K562 (cell line): Measurements from ENCODE around the gene PDE6D. TPM values are rescaled to one million over a fixed set of nuclear protein-coding genes. Genes with fewer than 3 reads are reported as not detected.
A peak's percentile ranks its signal among the peaks of the same experiment; 100 is the strongest.

Experiments used
- ARID4B ChIP-seq: sonication (generic); formaldehyde crosslinking; IDR thresholded peaks from 2 replicates; pipeline ENCODE4 v1.8.0; 2022; ENCODE audit warnings: mild to moderate bottlenecking, missing genetic modification reagents
- CBX8 ChIP-seq: fragments of 200-600 bp; sonication (generic); IDR thresholded peaks from 2 replicates; pipeline ENCODE4 v1.6.1; 2012; ENCODE audit warnings: borderline replicate concordance, mixed run types, low read depth, mild to moderate bottlenecking, moderate library complexity, mixed read lengths, low read length, control low read depth, inconsistent platforms; ENCODE audit not compliant: poor library complexity, severe bottlenecking; ENCODE audit errors: extremely low read depth
- DLX4 ChIP-seq: fragments of 250-450 bp; sonication (Bioruptor Pico); IDR thresholded peaks from 2 replicates; pipeline ENCODE4 v1.6.1; 2021; ENCODE audit warnings: mild to moderate bottlenecking
- ETV1 ChIP-seq: fragments of 450-650 bp; conservative IDR thresholded peaks from 2 replicates; pipeline ENCODE4 v1.6.1; 2016; ENCODE audit warnings: missing genetic modification characterization, control low read depth, low read depth, missing compliant biosample characterization
- FOSL1 ChIP-seq: fragments of 200-800 bp; sonication (Bioruptor generic); conservative IDR thresholded peaks from 2 replicates; pipeline ENCODE4 v1.6.1; 2016; ENCODE audit warnings: missing genetic modification characterization, missing compliant biosample characterization
- HNRNPUL1 ChIP-seq: fragments of 200-400 bp; formaldehyde crosslinking; IDR thresholded peaks from 2 replicates; pipeline ENCODE4 v1.6.1; 2017; ENCODE audit warnings: low read length
- MCM3 ChIP-seq: fragments of 450-650 bp; IDR thresholded peaks from 2 replicates; pipeline ENCODE4 v1.6.1; 2016
- MXI1 ChIP-seq: IDR thresholded peaks from 2 replicates; pipeline ENCODE4 v1.6.1; 2011; ENCODE audit warnings: low read depth, mild to moderate bottlenecking, improper control_type of control experiment, low read length
- NR3C1 ChIP-seq: sonication (generic); formaldehyde crosslinking; IDR thresholded peaks from 2 replicates; pipeline ENCODE4 v1.8.1; 2022; ENCODE audit warnings: missing genetic modification reagents
- PHB ChIP-seq: fragments of 250-450 bp; sonication (Bioruptor Pico); IDR thresholded peaks from 2 replicates; pipeline ENCODE4 v1.5.0; 2021
- PHF8 ChIP-seq: fragments of 200-600 bp; sonication (generic); IDR thresholded peaks from 2 replicates; pipeline ENCODE4 v1.6.1; 2012; ENCODE audit warnings: mixed run types, mild to moderate bottlenecking, inconsistent platforms, low read length, moderate library complexity, borderline replicate concordance
- RBM15 ChIP-seq: fragments of 200-400 bp; formaldehyde crosslinking; IDR thresholded peaks from 2 replicates; pipeline ENCODE4 v1.6.1; 2018; ENCODE audit warnings: mild to moderate bottlenecking, low read length, moderate library complexity; ENCODE audit not compliant: insufficient read depth
- SREBF2 ChIP-seq: sonication (generic); formaldehyde crosslinking; IDR thresholded peaks from 2 replicates; pipeline ENCODE4 v1.4.0; 2020; ENCODE audit warnings: mild to moderate bottlenecking, missing genetic modification reagents
- SRSF7 ChIP-seq: fragments of 200-400 bp; formaldehyde crosslinking; optimal IDR thresholded peaks from 2 replicates; pipeline ENCODE3; 2017; ENCODE audit warnings: mild to moderate bottlenecking, low read depth, low read length
- STAG1 ChIP-seq: sonication (generic); formaldehyde crosslinking; IDR thresholded peaks from 2 replicates; pipeline ENCODE4 v1.5.0; 2020; ENCODE audit warnings: missing genetic modification reagents, borderline replicate concordance
- TAF7 ChIP-seq: fragments of 450-650 bp; IDR thresholded peaks from 2 replicates; pipeline ENCODE4 v1.6.1; 2016; ENCODE audit warnings: missing genetic modification characterization, missing compliant biosample characterization
- ZNF3 ChIP-seq: fragments of 250-450 bp; sonication (Bioruptor Pico); IDR thresholded peaks from 2 replicates; pipeline ENCODE4 v1.5.0; 2021; ENCODE audit warnings: mild to moderate bottlenecking, moderate library complexity
- ZNF561 ChIP-seq: fragments of 450-650 bp; formaldehyde crosslinking; conservative IDR thresholded peaks from 2 replicates; pipeline ENCODE4 v1.4.0; 2020; ENCODE audit warnings: mild to moderate bottlenecking, moderate library complexity
- ZNF639 ChIP-seq, 2 experiments: fragments of 200-800 bp in 1 of 2; sonication (Bioruptor generic) in 1 of 2; sonication (generic) in 1 of 2; formaldehyde crosslinking in 1 of 2; IDR thresholded peaks in 1 of 2; conservative IDR thresholded peaks in 1 of 2; 2 replicates each; pipeline versions ENCODE4 v1.5.0 to v1.6.1; 2016 to 2020; ENCODE audit warnings: missing compliant biosample characterization in 1 of 2, missing genetic modification characterization in 1 of 2, missing genetic modification reagents in 1 of 2
- ZNF764 ChIP-seq: fragments of 250-450 bp; sonication (Bioruptor Pico); IDR thresholded peaks from 2 replicates; pipeline ENCODE4 v1.4.0; 2020; ENCODE audit warnings: low read depth, mild to moderate bottlenecking, moderate library complexity
- polyA plus RNA-seq, 8 experiments: library from polyadenylated mRNA; depleted of rRNA in 4 of 8; stranded (reverse) in 5 of 8; unstranded in 3 of 8; fragments of >200 nt; fragmentation: Nextera tagmentation in 2 of 8; fragmentation: Illumina TruSeq in 1 of 8; extraction: Ambion mirVana in 2 of 8; extraction: Trizol in 1 of 8; gene quantifications; 2 replicates each; pipeline versions ENCODE4 v1.2.1 to v1.2.3, GENCODE V29; 2011 to 2014; ENCODE audit warnings: inconsistent platforms in 1 of 8, missing spikeins in 1 of 8
- total RNA-seq, 7 experiments: library from RNA; depleted of rRNA in 6 of 7; stranded (reverse); fragments of >200 nt in 6 of 7; fragmentation: Illumina TruSeq in 2 of 7; extraction: Trizol in 2 of 7; gene quantifications; 2 replicates each; pipeline versions ENCODE4 v1.2.1 to v1.2.3, GENCODE V29; 2011 to 2021; ENCODE audit warnings: low replicate concordance in 1 of 7

PDE6D gene
- total and polyA plus RNA-seq, 9 of the 15 experiments (the other 6 are each of a cell fraction or from before 2014, with no cell fraction given) = 0.65 to 11.6 (median 7.0) TPM

- TF ChIP-seq PHB (no peak), ZNF561 (no peak), STAG1 (no peak), PHF8 (peak; percentile 28; the same call in 1 of the 2 replicates), DLX4 (CRISPR knock-in tag) (no peak), RBM15 (no peak), SRSF7 (no peak), NR3C1 (CRISPR knock-in tag) (peak; percentile 78; the same call in 1 of the 2 replicates), MXI1 (no peak), SREBF2 (CRISPR knock-in tag) (no peak), FOSL1 (tag) (no peak), ARID4B (CRISPR knock-in tag) (peak; percentile 64), TAF7 (no peak), HNRNPUL1 (no peak), ZNF3 (CRISPR knock-in tag) (no peak), CBX8 (no peak), MCM3 (no peak), ETV1 (tag) (no peak), ZNF764 (CRISPR knock-in tag) (no peak), ZNF639 (CRISPR knock-in tag; conservative IDR thresholded peaks at IDR 0.05 in 1 of 2, IDR thresholded peaks at IDR 0.05 in 1 of 2) (peak in 1 of 2 experiments; percentile 54; a peak in 1 of 4 replicates)
Measured at GRCh38 chr2:231709981-231710798, 70.9 kb downstream of the PDE6D start (continued).
